ENCODE measurements around the gene MAD2L2. TPM values are rescaled to one million over a fixed set of nuclear protein-coding genes. Genes with fewer than 3 reads are reported as not detected.

MAD2L2 gene
- total and polyA plus RNA-seq, 9 of the 15 experiments (the other 6 are each of a cell fraction or from before 2014, with no cell fraction given) = 12.4 to 286 (median 143) TPM

DNA sequence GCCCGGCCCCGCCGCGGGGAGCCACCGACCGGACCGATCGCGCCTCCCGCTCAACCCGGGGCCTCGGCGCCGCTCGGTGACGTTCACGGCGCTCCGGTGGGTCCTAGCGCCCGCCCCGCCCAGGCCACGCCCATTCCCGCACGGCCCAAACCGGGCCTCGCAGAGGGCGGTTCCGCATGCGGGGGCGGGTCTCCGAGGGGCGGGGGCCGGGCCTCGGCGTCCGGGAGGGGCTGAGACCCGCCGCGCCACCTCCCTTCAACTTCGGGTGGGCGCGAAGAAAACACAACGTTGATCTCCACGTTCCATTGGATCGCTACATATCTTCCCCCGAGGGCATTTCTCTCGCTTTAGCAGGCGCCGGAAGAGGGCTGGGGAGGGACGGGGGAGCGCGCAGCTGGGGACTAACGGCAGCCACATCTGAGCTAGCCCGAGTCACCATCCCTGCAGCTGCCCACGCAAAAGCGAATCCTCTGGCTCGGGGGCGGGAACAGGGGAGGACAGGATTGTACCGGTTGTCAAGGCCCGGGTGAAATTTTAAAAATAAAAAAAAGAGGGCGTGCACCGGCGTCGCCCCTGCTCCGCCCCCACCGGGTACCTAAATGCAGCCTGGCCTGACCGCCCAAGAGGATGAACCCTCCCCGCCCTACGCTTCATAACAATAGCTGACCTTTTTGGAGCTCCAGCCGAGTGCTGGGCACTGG, at the start of gene MAD2L2 (continued):
- TF ChIP-seq, protein P1, sequence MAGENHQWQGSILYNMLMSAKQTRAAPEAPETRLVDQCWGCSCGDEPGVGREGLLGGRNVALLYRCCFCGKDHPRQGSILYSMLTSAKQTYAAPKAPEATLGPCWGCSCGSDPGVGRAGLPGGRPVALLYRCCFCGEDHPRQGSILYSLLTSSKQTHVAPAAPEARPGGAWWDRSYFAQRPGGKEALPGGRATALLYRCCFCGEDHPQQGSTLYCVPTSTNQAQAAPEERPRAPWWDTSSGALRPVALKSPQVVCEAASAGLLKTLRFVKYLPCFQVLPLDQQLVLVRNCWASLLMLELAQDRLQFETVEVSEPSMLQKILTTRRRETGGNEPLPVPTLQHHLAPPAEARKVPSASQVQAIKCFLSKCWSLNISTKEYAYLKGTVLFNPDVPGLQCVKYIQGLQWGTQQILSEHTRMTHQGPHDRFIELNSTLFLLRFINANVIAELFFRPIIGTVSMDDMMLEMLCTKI (IDR thresholded peaks at IDR 0.05; ENCODE audit: partially characterized antibody) = no peak
- no peak for TF ChIP-seq ILF3 (IDR thresholded peaks at IDR 0.05; ENCODE audit: borderline replicate concordance)
- TF ChIP-seq ZBTB1 (CRISPR knock-in tag; IDR thresholded peaks at IDR 0.05; ENCODE audit: borderline replicate concordance, low read depth) = peak; percentile 87; the same call in 1 of the 2 replicates
- no peak for TF ChIP-seq SREBF2 (CRISPR knock-in tag; IDR thresholded peaks at IDR 0.05)
- TF ChIP-seq SP2 (IDR thresholded peaks at IDR 0.05; ENCODE audit: extremely low read depth, low read depth, low read length, poor library complexity, severe bottlenecking) = no peak
- TF ChIP-seq, protein P2, sequence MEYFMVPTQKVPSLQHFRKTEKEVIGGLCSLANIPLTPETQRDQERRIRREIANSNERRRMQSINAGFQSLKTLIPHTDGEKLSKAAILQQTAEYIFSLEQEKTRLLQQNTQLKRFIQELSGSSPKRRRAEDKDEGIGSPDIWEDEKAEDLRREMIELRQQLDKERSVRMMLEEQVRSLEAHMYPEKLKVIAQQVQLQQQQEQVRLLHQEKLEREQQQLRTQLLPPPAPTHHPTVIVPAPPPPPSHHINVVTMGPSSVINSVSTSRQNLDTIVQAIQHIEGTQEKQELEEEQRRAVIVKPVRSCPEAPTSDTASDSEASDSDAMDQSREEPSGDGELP (CRISPR knock-in tag; IDR thresholded peaks at IDR 0.05; ENCODE audit: borderline replicate concordance) = peak; percentile 95
- TF ChIP-seq KLF16 (IDR thresholded peaks at IDR 0.05) = peak; percentile 98
- peak; percentile 71 for TF ChIP-seq POLR2AphosphoS5 (IDR thresholded peaks at IDR 0.05; ENCODE audit: control insufficient read depth, insufficient read depth, low read depth, low read length)
- TF ChIP-seq TBL1XR1 (IDR thresholded peaks at IDR 0.05; ENCODE audit: low read length in 2 of 2) = peak in 1 of 2 experiments; percentile 28; a peak in 1 of 4 replicates
- TF ChIP-seq, protein P3, sequence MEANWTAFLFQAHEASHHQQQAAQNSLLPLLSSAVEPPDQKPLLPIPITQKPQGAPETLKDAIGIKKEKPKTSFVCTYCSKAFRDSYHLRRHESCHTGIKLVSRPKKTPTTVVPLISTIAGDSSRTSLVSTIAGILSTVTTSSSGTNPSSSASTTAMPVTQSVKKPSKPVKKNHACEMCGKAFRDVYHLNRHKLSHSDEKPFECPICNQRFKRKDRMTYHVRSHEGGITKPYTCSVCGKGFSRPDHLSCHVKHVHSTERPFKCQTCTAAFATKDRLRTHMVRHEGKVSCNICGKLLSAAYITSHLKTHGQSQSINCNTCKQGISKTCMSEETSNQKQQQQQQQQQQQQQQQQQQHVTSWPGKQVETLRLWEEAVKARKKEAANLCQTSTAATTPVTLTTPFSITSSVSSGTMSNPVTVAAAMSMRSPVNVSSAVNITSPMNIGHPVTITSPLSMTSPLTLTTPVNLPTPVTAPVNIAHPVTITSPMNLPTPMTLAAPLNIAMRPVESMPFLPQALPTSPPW (CRISPR knock-in tag; IDR thresholded peaks at IDR 0.05) = peak; percentile 96
- TF ChIP-seq U2AF1 (optimal IDR thresholded peaks at IDR 0.05; ENCODE audit: low read depth, low read length) = peak; percentile 68
- TF ChIP-seq FOXA3 (CRISPR knock-in tag; conservative IDR thresholded peaks at IDR 0.05 in 1 of 2, IDR thresholded peaks at IDR 0.05 in 1 of 2) = 0 out of 4 replicates have a peak, but pooled peaks have one; percentile 8 to 21
- TF ChIP-seq HOXB6 (CRISPR knock-in tag; IDR thresholded peaks at IDR 0.05; ENCODE audit: borderline replicate concordance) = no peak
- TF ChIP-seq ZNF347 (CRISPR knock-in tag; IDR thresholded peaks at IDR 0.05; ENCODE audit: low read depth) = no peak
- TF ChIP-seq, protein P4, sequence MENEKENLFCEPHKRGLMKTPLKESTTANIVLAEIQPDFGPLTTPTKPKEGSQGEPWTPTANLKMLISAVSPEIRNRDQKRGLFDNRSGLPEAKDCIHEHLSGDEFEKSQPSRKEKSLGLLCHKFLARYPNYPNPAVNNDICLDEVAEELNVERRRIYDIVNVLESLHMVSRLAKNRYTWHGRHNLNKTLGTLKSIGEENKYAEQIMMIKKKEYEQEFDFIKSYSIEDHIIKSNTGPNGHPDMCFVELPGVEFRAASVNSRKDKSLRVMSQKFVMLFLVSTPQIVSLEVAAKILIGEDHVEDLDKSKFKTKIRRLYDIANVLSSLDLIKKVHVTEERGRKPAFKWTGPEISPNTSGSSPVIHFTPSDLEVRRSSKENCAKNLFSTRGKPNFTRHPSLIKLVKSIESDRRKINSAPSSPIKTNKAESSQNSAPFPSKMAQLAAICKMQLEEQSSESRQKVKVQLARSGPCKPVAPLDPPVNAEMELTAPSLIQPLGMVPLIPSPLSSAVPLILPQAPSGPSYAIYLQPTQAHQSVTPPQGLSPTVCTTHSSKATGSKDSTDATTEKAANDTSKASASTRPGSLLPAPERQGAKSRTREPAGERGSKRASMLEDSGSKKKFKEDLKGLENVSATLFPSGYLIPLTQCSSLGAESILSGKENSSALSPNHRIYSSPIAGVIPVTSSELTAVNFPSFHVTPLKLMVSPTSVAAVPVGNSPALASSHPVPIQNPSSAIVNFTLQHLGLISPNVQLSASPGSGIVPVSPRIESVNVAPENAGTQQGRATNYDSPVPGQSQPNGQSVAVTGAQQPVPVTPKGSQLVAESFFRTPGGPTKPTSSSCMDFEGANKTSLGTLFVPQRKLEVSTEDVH (IDR thresholded peaks at IDR 0.05; ENCODE audit: low read depth, partially characterized antibody) = peak; percentile 64
- no peak for TF ChIP-seq GABPB2 (CRISPR knock-in tag; conservative IDR thresholded peaks at IDR 0.05)
- TF ChIP-seq, protein P5, sequence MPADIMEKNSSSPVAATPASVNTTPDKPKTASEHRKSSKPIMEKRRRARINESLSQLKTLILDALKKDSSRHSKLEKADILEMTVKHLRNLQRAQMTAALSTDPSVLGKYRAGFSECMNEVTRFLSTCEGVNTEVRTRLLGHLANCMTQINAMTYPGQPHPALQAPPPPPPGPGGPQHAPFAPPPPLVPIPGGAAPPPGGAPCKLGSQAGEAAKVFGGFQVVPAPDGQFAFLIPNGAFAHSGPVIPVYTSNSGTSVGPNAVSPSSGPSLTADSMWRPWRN (IDR thresholded peaks at IDR 0.05; ENCODE audit: low read depth) = 0 out of 2 replicates have a peak, but pooled peaks have one; percentile 42
